Right lobe of liver (tissue), 4 donors: ENCODE measurements around the gene C16orf78.

ENCODE experiments used
- POLR2A ChIP-seq: fragments of 450-650 bp; IDR thresholded peaks from one replicate; pipeline ENCODE4 v1.6.1; 2017; ENCODE audit warnings: antibody characterized with exemption, mild to moderate bottlenecking
- TF ChIP-seq, protein P1 (sequence below), 4 donors: fragments of 200-600 bp in 3 of 4; fragments of 450-650 bp in 1 of 4; IDR thresholded peaks; one replicate each; pipeline versions ENCODE4 v1.5.1 to v1.8.0; 2016 to 2022; ENCODE audit warnings: antibody characterized with exemption in 4 of 4, mild to moderate bottlenecking in 2 of 4
- donor health status: DM: no; HTN: no; CAD: no.
- donor health status: DM: no; HTN: no; CAD: no.
- donor health status: DM: no; HTN: yes; CAD: no.

DNA sequence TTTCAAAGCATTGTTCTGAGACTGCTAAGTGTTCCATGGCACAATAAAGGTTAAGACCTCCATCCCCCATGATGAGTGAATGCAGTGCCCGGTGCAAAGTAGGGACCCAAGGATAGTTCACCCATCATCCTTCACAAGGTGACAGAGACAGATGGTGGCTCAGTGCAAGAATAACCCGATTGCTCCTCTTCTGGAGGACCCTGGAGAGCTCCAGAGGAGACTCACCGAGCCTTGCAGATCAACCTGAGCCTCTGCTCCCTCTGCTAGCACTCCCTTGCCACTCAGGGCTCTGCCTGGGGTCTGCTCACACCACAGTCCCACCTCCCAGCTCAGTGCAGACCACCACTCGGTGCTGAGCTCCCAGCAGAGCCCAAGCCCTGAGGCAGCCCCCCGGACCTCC, 49.3 kb downstream of the C16orf78 start:
- no peak for TF ChIP-seq POLR2A
- TF ChIP-seq, protein P1, sequence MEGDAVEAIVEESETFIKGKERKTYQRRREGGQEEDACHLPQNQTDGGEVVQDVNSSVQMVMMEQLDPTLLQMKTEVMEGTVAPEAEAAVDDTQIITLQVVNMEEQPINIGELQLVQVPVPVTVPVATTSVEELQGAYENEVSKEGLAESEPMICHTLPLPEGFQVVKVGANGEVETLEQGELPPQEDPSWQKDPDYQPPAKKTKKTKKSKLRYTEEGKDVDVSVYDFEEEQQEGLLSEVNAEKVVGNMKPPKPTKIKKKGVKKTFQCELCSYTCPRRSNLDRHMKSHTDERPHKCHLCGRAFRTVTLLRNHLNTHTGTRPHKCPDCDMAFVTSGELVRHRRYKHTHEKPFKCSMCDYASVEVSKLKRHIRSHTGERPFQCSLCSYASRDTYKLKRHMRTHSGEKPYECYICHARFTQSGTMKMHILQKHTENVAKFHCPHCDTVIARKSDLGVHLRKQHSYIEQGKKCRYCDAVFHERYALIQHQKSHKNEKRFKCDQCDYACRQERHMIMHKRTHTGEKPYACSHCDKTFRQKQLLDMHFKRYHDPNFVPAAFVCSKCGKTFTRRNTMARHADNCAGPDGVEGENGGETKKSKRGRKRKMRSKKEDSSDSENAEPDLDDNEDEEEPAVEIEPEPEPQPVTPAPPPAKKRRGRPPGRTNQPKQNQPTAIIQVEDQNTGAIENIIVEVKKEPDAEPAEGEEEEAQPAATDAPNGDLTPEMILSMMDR (IDR thresholded peaks at IDR 0.05), result no peak
